Measurements from ENCODE around the gene LARGE1. TPM values are rescaled to one million over a fixed set of nuclear protein-coding genes. Genes with fewer than 3 reads are reported as not detected.

Gene LARGE1
- total and polyA plus RNA-seq, 2 of the 4 experiments (the other 2 are of a cell fraction) = 6.2 to 12.4 TPM

DNA sequence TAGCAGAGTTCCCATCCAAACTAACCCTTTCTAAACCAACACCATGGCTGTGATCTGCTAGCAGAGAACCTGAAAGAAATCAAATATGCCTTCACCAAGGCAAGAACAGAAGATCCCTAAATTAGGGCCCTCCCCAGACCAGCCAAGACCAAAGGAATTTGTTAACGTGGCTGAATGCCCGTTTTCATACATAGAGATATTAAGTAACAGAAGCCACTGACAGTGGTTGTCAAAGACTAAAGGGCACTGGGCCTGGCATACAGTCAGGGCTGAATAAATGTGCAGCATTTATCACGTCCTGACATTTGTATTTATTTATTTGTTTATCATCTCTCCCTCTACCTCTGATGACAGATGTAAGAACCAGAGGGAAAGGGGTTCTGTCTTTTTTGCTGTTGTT lies 271.8 kb downstream of the LARGE1 start:
- H3K4me3 ChIP-seq (ENCODE audit: insufficient read depth, low read depth, low read length) = no peak overlapping the region
- H2BK5ac ChIP-seq (ENCODE audit: low read depth, low read length, poor library complexity, severe bottlenecking) = no peak overlapping the region
- no peak overlapping the region for H3K9ac ChIP-seq (ENCODE audit: low read depth, low read length)
- no peak for DNase-seq
- H3K23ac ChIP-seq (ENCODE audit: low read depth, low read length) = no peak overlapping the region
- no peak for TF ChIP-seq BHLHE40 (IDR thresholded peaks at IDR 0.05; ENCODE audit: low read depth, low read length)
- TF ChIP-seq SMC3 (IDR thresholded peaks at IDR 0.05; ENCODE audit: low read depth, low read length) = no peak
- no peak for TF ChIP-seq MXI1 (IDR thresholded peaks at IDR 0.05; ENCODE audit: borderline replicate concordance, low read depth, low read length)
- TF ChIP-seq CHD1 (IDR thresholded peaks at IDR 0.05; ENCODE audit: low read depth, low read length) = no peak
- TF ChIP-seq MAZ (IDR thresholded peaks at IDR 0.05; ENCODE audit: borderline replicate concordance, low read depth, low read length) = no peak
- TF ChIP-seq, protein P1, sequence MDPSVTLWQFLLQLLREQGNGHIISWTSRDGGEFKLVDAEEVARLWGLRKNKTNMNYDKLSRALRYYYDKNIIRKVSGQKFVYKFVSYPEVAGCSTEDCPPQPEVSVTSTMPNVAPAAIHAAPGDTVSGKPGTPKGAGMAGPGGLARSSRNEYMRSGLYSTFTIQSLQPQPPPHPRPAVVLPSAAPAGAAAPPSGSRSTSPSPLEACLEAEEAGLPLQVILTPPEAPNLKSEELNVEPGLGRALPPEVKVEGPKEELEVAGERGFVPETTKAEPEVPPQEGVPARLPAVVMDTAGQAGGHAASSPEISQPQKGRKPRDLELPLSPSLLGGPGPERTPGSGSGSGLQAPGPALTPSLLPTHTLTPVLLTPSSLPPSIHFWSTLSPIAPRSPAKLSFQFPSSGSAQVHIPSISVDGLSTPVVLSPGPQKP (IDR thresholded peaks at IDR 0.05; ENCODE audit: borderline replicate concordance, low read depth, low read length) = no peak
- TF ChIP-seq RFX5 (IDR thresholded peaks at IDR 0.05; ENCODE audit: low read depth, low read length) = no peak
- TF ChIP-seq RCOR1 (IDR thresholded peaks at IDR 0.05; ENCODE audit: insufficient replicate concordance, low read length) = no peak
- no peak for TF ChIP-seq POLR2A (IDR thresholded peaks at IDR 0.05; ENCODE audit: low read depth, low read length)
- no peak for TF ChIP-seq NFE2L2 (IDR thresholded peaks at IDR 0.05; ENCODE audit: low read depth, low read length)
- no peak for TF ChIP-seq RAD21 (IDR thresholded peaks at IDR 0.05; ENCODE audit: low read length)
- TF ChIP-seq CEBPB (IDR thresholded peaks at IDR 0.05; ENCODE audit: low read depth, low read length) = no peak
- TF ChIP-seq, protein P2, sequence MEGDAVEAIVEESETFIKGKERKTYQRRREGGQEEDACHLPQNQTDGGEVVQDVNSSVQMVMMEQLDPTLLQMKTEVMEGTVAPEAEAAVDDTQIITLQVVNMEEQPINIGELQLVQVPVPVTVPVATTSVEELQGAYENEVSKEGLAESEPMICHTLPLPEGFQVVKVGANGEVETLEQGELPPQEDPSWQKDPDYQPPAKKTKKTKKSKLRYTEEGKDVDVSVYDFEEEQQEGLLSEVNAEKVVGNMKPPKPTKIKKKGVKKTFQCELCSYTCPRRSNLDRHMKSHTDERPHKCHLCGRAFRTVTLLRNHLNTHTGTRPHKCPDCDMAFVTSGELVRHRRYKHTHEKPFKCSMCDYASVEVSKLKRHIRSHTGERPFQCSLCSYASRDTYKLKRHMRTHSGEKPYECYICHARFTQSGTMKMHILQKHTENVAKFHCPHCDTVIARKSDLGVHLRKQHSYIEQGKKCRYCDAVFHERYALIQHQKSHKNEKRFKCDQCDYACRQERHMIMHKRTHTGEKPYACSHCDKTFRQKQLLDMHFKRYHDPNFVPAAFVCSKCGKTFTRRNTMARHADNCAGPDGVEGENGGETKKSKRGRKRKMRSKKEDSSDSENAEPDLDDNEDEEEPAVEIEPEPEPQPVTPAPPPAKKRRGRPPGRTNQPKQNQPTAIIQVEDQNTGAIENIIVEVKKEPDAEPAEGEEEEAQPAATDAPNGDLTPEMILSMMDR (conservative IDR thresholded peaks at IDR 0.05; ENCODE audit: low read depth, low read length) = no peak
- no peak for TF ChIP-seq MAFK (IDR thresholded peaks at IDR 0.05; ENCODE audit: low read depth, low read length)
- TF ChIP-seq, protein P3, sequence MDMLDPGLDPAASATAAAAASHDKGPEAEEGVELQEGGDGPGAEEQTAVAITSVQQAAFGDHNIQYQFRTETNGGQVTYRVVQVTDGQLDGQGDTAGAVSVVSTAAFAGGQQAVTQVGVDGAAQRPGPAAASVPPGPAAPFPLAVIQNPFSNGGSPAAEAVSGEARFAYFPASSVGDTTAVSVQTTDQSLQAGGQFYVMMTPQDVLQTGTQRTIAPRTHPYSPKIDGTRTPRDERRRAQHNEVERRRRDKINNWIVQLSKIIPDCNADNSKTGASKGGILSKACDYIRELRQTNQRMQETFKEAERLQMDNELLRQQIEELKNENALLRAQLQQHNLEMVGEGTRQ (IDR thresholded peaks at IDR 0.05; ENCODE audit: low read depth, low read length) = no peak
- TF ChIP-seq FOS (IDR thresholded peaks at IDR 0.05; ENCODE audit: low read depth, low read length) = no peak
- in situ Hi-C loops (cut with MboI; ENCODE audit: low sequenced_read_pairs) (no loop called here), dilution Hi-C loops (cut with HindIII; ENCODE audit: low sequenced_read_pairs, unreplicated experiment) (no loop called here), intact Hi-C loops (cut with micrococcal nuclease) (no loop called here)
- no peak overlapping the region for H4K5ac ChIP-seq (ENCODE audit: low read depth, low read length)
- ChIA-PET POLR2A (ENCODE audit: unreplicated experiment) (no interaction called here), CTCF (no interaction called here)
- no peaks in the 10 kb centered on the region for H3K9me1 ChIP-seq (ENCODE audit: insufficient read depth, low read length)
- no peak overlapping the region for H2AK9ac ChIP-seq (replicated peaks; ENCODE audit: low read depth, low read length, poor library complexity)
- no peak overlapping the region for H3K4ac ChIP-seq (ENCODE audit: low read depth, low read length)
- H4K8ac ChIP-seq (ENCODE audit: low read depth in 2 of 2, low read length in 2 of 2) = no peak overlapping the region
- ATAC-seq (ENCODE audit: low read depth) = no peak
- no TSS peak for BruUV-seq (replicated peaks)
- no peak overlapping the region for H2AFZ ChIP-seq (replicated peaks; ENCODE audit: low read length, poor library complexity)
- H3K56ac ChIP-seq (ENCODE audit: extremely low read depth, insufficient read depth, low read length) = no peak overlapping the region
- H3K79me1 ChIP-seq (ENCODE audit: low read depth in 1 of 2, low read length in 2 of 2) = no peaks in the 10 kb centered on the region
- WGBS, 2 experiments (ENCODE audit: extremely low coverage in 2 of 2, insufficient read length in 1 of 2) = no CpG with 5 or more reads among the region's 3 CpGs
- no peaks in the 10 kb centered on the region for H3K27me3 ChIP-seq (ENCODE audit: control insufficient read depth, insufficient read depth, low read length)
- no peak overlapping the region for H3K27ac ChIP-seq (ENCODE audit: insufficient read depth, low read length)
- no peak overlapping the region for H3K4me2 ChIP-seq (ENCODE audit: low read depth, low read length)
- no peak overlapping the region for H3K14ac ChIP-seq (replicated peaks; ENCODE audit: low read depth, low read length)
- H3K9me3 ChIP-seq (ENCODE audit: control insufficient read depth, insufficient read depth, low read length) = no peaks in the 10 kb centered on the region
- H2AK5ac ChIP-seq (ENCODE audit: low read depth, low read length) = no peak overlapping the region
- no peak overlapping the region for H4K91ac ChIP-seq (ENCODE audit: insufficient read depth, low read depth, low read length)
- no peak overlapping the region for H3K18ac ChIP-seq (ENCODE audit: low read depth, low read length)
- H2BK20ac ChIP-seq (ENCODE audit: low read depth, low read length) = no peak overlapping the region
- no peaks in the 10 kb centered on the region for H4K20me1 ChIP-seq (ENCODE audit: insufficient read depth, low read length)
- H2BK120ac ChIP-seq (ENCODE audit: low read depth, low read length) = no peak overlapping the region
- 0 out of 2 replicates have a peak, but pooled peaks cover 1% of the 10 kb centered on the region for H3K4me1 ChIP-seq (ENCODE audit: control insufficient read depth, insufficient read depth, low read length)
- no peaks in the 10 kb centered on the region for H3K36me3 ChIP-seq (ENCODE audit: control insufficient read depth, insufficient read depth, low read length)
- H2BK15ac ChIP-seq (ENCODE audit: low read depth, low read length) = no peak overlapping the region

Data from IMR-90 (cell line).